Keratinocyte (primary cell): ENCODE data around the gene TSPAN2. TPM values are rescaled to one million over a fixed set of nuclear protein-coding genes. Genes with fewer than 3 reads are reported as not detected.

Experiments
- DNase-seq: peaks from one replicate; pipeline ENCODE4 v3.0.0-alpha.2; 2011; ENCODE audit warnings: low read depth, missing footprints, low spot score
- FAIRE-seq: peaks from 2 replicates; lab custom pipeline; 2011; peaks lifted over from hg19 to GRCh38; lab: Jason Lieb, UNC
- H2AFZ ChIP-seq: 2 replicates; pipeline ENCODE4 v1.6.0; 2012; ENCODE audit warnings: low read length, control low read depth, inconsistent platforms; ENCODE audit not compliant: control insufficient read depth
- H3K27ac ChIP-seq: 2 replicates; pipeline ENCODE4 v1.5.1; 2011; ENCODE audit warnings: low read length; ENCODE audit not compliant: control insufficient read depth, insufficient read depth
- H3K27me3 ChIP-seq: 3 replicates; pipeline ENCODE4 v1.6.0; 2011; ENCODE audit warnings: low read length; ENCODE audit not compliant: control insufficient read depth, insufficient read depth; ENCODE audit errors: extremely low read depth
- H3K36me3 ChIP-seq, 2 experiments: 2 replicates in 1 of 2; 3 replicates in 1 of 2; pipeline ENCODE4 v1.5.1; 2011; ENCODE audit warnings: low read length in 2 of 2, mild to moderate bottlenecking in 1 of 2; ENCODE audit not compliant: control insufficient read depth in 2 of 2, insufficient read depth in 2 of 2; ENCODE audit errors: extremely low read depth in 1 of 2
- H3K4me1 ChIP-seq: 3 replicates; pipeline ENCODE4 v1.5.1; 2011; ENCODE audit warnings: low read length; ENCODE audit not compliant: control insufficient read depth, insufficient read depth; ENCODE audit errors: extremely low read depth
- H3K4me2 ChIP-seq: 3 replicates; pipeline ENCODE4 v1.6.0; 2011; ENCODE audit warnings: low read depth, low read length; ENCODE audit not compliant: control insufficient read depth, insufficient read depth; ENCODE audit errors: extremely low read depth
- H3K4me3 ChIP-seq, 3 experiments: fragments of 200-600 bp in 1 of 3; sonication (generic) in 1 of 3; 2 replicates in 2 of 3; 3 replicates in 1 of 3; pipeline ENCODE4 v1.5.1; 2011 to 2016; ENCODE audit warnings: low read length in 3 of 3, mild to moderate bottlenecking in 3 of 3, control low read depth in 2 of 3, inconsistent platforms in 1 of 3, low read depth in 1 of 3, mixed read lengths in 1 of 3, mixed run types in 1 of 3, moderate library complexity in 1 of 3; ENCODE audit not compliant: control insufficient read depth in 2 of 3, insufficient read depth in 2 of 3; ENCODE audit errors: extremely low read depth in 1 of 3
- H3K79me2 ChIP-seq: 2 replicates; pipeline ENCODE4 v1.6.0; 2012; ENCODE audit warnings: low read length; ENCODE audit not compliant: control insufficient read depth, insufficient read depth
- H3K9ac ChIP-seq: 3 replicates; pipeline ENCODE4 v1.6.0; 2011; ENCODE audit warnings: low read length; ENCODE audit not compliant: control insufficient read depth, insufficient read depth; ENCODE audit errors: extremely low read depth
- H3K9me1 ChIP-seq: 3 replicates; pipeline ENCODE4 v1.6.0; 2011; ENCODE audit warnings: low read length; ENCODE audit not compliant: control insufficient read depth, insufficient read depth; ENCODE audit errors: extremely low read depth
- H3K9me3 ChIP-seq: 2 replicates; pipeline ENCODE4 v1.5.1; 2012; ENCODE audit warnings: low read depth, low read length; ENCODE audit not compliant: control insufficient read depth
- H4K20me1 ChIP-seq: 3 replicates; pipeline ENCODE4 v1.6.0; 2011; ENCODE audit warnings: low read length; ENCODE audit not compliant: control insufficient read depth, insufficient read depth; ENCODE audit errors: extremely low read depth
- EZH2 ChIP-seq: IDR thresholded peaks from one replicate; pipeline ENCODE4 v1.6.1; 2012; ENCODE audit warnings: inconsistent platforms, mild to moderate bottlenecking, low read length, moderate library complexity
- dilution Hi-C: fragments of 300-500 bp; cut with MboI; formaldehyde crosslinking; loops from one replicate; pipeline ENCODE4 v1.7.0; 2020; ENCODE audit warnings: low sequenced_read_pairs; ENCODE audit not compliant: extremely low pct_ligation_motif_present
- polyA plus RNA-seq, 5 experiments: library from polyadenylated mRNA; depleted of rRNA in 3 of 5; stranded (reverse) in 3 of 5; stranded (forward) in 1 of 5; unstranded in 1 of 5; fragments of >200 nt; gene quantifications; 1 replicate in 1 of 5; 2 replicates in 3 of 5; 3 replicates in 1 of 5; pipeline versions ENCODE4 v1.2.1 to v1.2.3, GENCODE V29; 2011 to 2012; ENCODE audit warnings: missing spikeins in 2 of 5, low read depth in 1 of 5, low replicate concordance in 1 of 5
- TF ChIP-seq, protein P1 (sequence below), 3 experiments: IDR thresholded peaks in 1 of 3; conservative IDR thresholded peaks in 1 of 3; optimal IDR thresholded peaks in 1 of 3; 2 replicates in 2 of 3; 3 replicates in 1 of 3; pipeline versions ENCODE3 to v1.5.1; 2011; ENCODE audit warnings: low read length in 3 of 3, mild to moderate bottlenecking in 3 of 3, moderate library complexity in 2 of 3, control low read depth in 1 of 3, inconsistent platforms in 1 of 3; ENCODE audit not compliant: insufficient read depth in 2 of 3; ENCODE audit errors: extremely low read depth in 1 of 3

Gene TSPAN2
- polyA plus RNA-seq, 1 donor (not counting 4 experiments of a cell fraction or from before 2014, with no cell fraction given): 0.37 TPM

DNA sequence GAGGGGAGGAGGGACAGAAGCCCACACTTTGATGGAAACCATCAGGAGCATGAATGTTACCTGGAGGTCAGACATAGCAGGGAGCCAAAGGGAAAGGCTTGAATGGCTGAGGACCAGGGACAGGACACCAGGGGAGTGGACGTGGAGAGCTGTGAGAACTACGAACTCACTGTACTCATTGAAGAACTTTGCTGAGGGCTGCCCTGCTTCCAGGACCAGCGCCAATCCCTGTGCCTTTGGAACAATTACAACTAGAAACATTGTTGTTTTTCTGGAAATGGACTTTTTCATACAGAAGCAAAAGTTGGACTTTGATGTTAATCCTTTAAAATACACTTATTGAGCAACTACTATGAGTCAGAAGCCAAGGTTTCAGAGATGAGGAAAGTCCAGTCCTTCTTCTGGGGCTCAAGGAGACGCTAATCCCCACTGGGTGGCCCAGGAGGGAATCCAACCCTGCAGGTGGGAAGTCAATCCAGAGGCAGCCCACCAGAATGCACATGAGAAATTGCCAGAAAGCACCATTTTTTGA is 12.9 kb downstream of the TSPAN2 start:
- Histone ChIP-seq H3K4me2 (no peak overlapping the region), H3K4me3 (no peak overlapping the region), H3K36me3 (no peaks in the 10 kb centered on the region), H3K9me1 (no peaks in the 10 kb centered on the region), H3K27ac (no peak overlapping the region), H3K4me1 (no peaks in the 10 kb centered on the region), H3K9ac (no peak overlapping the region), H3K27me3 (no peaks in the 10 kb centered on the region), H4K20me1 (no peaks in the 10 kb centered on the region), H3K79me2 (no peaks in the 10 kb centered on the region), H3K9me3 (no peaks in the 10 kb centered on the region), H2AFZ (no peak overlapping the region)
- dilution Hi-C loops: no loop called here
- DNase-seq (no peak), FAIRE-seq (no peak)
- TF ChIP-seq, protein P1, sequence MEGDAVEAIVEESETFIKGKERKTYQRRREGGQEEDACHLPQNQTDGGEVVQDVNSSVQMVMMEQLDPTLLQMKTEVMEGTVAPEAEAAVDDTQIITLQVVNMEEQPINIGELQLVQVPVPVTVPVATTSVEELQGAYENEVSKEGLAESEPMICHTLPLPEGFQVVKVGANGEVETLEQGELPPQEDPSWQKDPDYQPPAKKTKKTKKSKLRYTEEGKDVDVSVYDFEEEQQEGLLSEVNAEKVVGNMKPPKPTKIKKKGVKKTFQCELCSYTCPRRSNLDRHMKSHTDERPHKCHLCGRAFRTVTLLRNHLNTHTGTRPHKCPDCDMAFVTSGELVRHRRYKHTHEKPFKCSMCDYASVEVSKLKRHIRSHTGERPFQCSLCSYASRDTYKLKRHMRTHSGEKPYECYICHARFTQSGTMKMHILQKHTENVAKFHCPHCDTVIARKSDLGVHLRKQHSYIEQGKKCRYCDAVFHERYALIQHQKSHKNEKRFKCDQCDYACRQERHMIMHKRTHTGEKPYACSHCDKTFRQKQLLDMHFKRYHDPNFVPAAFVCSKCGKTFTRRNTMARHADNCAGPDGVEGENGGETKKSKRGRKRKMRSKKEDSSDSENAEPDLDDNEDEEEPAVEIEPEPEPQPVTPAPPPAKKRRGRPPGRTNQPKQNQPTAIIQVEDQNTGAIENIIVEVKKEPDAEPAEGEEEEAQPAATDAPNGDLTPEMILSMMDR (optimal IDR thresholded peaks at IDR 0.05 in 1 of 3, IDR thresholded peaks at IDR 0.05 in 1 of 3, conservative IDR thresholded peaks at IDR 0.05 in 1 of 3; ENCODE audit: extremely low read depth in 1 of 3, insufficient read depth in 2 of 3, low read length in 3 of 3): no peak
- TF ChIP-seq EZH2: no peak

- no peak for FAIRE-seq
- no peak overlapping the region for H3K27ac ChIP-seq
Measured at GRCh38 chr1:115074839-115075534, 14.3 kb downstream of the TSPAN2 start.

More at GRCh38 chr1:115074839-115075534, 14.3 kb downstream of the TSPAN2 start:
- Histone ChIP-seq H4K20me1 (no peaks in the 10 kb centered on the region), H3K9me3 (no peaks in the 10 kb centered on the region), H2AFZ (no peak overlapping the region), H3K36me3 (no peaks in the 10 kb centered on the region), H3K9ac (no peak overlapping the region), H3K4me2 (no peak overlapping the region), H3K27me3 (no peaks in the 10 kb centered on the region), H3K4me3 (no peak overlapping the region), H3K79me2 (no peaks in the 10 kb centered on the region), H3K9me1 (no peaks in the 10 kb centered on the region), H3K4me1 (peaks cover under 1% of the 10 kb centered on the region)
- dilution Hi-C loops: no loop called here
- no peak for DNase-seq
- TF ChIP-seq EZH2: no peak
- TF ChIP-seq, protein P1 (optimal IDR thresholded peaks at IDR 0.05 in 1 of 3, IDR thresholded peaks at IDR 0.05 in 1 of 3, conservative IDR thresholded peaks at IDR 0.05 in 1 of 3; ENCODE audit: extremely low read depth in 1 of 3, insufficient read depth in 2 of 3, low read length in 3 of 3): no peak
